HAP-1 (cell line): Measurements from ENCODE around the gene PIP5K1C.

Experiments used
- DNase-seq, 2 experiments: peaks; one replicate each; pipeline ENCODE4 v3.0.0-alpha.2; 2016 to 2020; ENCODE audit warnings: low spot score in 2 of 2
- H3K27me3 ChIP-seq: fragments of 250-450 bp; sonication (Bioruptor Pico); 2 replicates; pipeline ENCODE4 v1.5.1; 2020; ENCODE audit warnings: low read depth, mild to moderate bottlenecking, moderate library complexity
- H3K36me3 ChIP-seq: fragments of 250-450 bp; sonication (Bioruptor Pico); replicated peaks from 2 replicates; pipeline ENCODE4 v1.5.1; 2020; ENCODE audit warnings: mild to moderate bottlenecking
- H3K4me1 ChIP-seq: fragments of 250-450 bp; sonication (Bioruptor Pico); 2 replicates; pipeline ENCODE4 v1.5.1; 2020; ENCODE audit warnings: mild to moderate bottlenecking
- H3K4me3 ChIP-seq: fragments of 250-450 bp; sonication (Bioruptor Pico); 2 replicates; pipeline ENCODE4 v1.5.1; 2020; ENCODE audit warnings: mild to moderate bottlenecking, moderate library complexity
- H3K9me3 ChIP-seq: fragments of 250-450 bp; sonication (Bioruptor Pico); 2 replicates; pipeline ENCODE4 v1.5.1; 2020; ENCODE audit warnings: mild to moderate bottlenecking, moderate library complexity
- in situ Hi-C: fragments of 300-500 bp; cut with MboI; formaldehyde crosslinking; loops from 3 replicates; pipeline ENCODE4 v1.14.3; 2020; ENCODE audit warnings: low sequenced_read_pairs, inconsistent platforms, mixed read lengths

Gene PIP5K1C

DNA sequence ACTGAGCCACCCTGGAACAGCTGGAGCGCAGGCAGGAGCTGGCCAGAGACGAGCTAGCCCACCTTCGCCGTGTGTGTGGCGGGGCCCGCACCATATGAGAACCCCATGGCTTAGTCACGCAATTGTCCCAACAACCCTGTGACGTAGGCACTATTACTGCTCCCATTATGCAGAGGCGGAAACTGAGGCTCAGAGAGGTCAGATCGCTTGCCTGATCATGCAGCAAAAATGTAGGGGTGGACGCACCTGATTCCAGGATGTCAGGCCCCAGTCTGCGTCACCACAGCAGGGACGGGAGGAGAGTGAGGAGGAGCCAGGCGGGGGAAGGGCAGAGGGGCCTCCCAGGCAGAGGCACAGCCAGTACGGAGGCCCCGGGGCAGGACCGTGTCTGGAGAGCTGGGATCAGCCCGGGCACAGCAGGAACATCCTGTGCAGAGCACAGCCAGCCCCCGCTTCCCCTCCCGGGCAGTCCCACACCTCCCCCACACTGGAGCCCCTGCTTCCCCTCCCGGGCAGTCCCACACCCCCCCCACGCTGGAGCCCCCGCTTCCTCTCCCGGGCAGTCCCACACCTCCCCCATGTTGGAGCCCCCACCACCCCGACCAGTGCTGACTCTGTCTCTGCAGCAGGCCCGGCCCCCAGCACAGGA, 16.7 kb downstream of the PIP5K1C start:
- Histone ChIP-seq H3K27me3 (no peaks in the 10 kb centered on the region), H3K36me3 (no peaks in the 10 kb centered on the region), H3K4me3 (no peak overlapping the region), H3K9me3 (no peaks in the 10 kb centered on the region), H3K4me1 (no peaks in the 10 kb centered on the region)
- in situ Hi-C loops, result no loop called here
- DNase-seq, result no peak

DNA sequence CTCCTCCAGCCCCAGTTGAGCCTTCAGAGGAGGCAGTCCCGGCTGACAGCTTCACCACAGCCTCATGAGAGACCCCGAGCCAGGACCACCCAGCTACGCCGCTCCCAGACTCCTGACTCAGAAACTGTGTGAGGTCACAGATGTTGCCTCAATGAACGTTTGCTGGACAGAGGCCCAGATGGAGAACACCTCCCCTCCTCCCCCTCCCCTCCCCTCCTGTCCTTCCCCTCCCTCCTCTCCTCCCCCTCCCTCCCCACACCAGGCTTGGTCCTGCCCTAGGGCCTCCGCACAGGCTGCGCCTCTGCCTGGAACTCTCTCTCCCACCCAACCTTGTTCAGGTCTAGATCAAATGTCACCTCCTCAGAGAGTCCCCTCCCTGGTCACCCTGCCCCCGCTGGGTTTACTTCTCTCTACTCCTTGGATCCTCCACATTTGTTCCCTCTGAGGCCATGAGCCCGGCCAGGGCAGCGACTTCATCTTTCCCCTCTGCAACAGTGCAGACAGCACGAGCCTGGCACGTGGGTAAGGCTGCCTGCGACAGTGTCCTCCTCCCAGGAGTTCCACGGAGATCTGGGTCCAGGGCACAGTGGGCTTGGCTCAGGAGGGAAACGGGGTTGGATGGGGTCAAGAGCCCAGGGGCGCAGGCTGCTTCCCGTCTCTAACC, 17.4 kb downstream of the PIP5K1C start:
- H3K4me3 ChIP-seq, result no peak overlapping the region
- H3K9me3 ChIP-seq, result no peaks in the 10 kb centered on the region
- no peaks in the 10 kb centered on the region for H3K27me3 ChIP-seq
- DNase-seq, result no peak
- no peaks in the 10 kb centered on the region for H3K36me3 ChIP-seq
- in situ Hi-C loops, result no loop called here
- H3K4me1 ChIP-seq, result no peaks in the 10 kb centered on the region

DNA sequence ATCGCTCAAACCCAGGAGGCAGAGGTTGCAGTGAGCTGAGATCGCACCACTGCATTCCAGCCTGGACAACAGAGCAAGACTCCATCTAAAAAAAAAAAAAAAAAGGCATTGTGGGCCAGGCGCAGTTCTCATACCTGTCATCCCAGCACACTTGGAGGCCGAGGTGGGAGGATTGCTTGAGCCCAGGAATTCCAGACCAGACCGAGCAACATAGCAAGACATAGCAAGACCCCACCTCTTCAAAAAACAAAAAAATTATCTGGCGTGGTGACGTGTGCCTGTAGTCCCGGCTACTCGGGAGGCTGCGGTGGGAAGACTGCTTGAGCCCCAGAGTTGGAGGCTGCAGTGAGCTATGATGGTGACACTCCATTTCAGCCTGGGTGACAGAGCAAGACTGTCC, 18.0 kb downstream of the PIP5K1C start:
- H3K27me3 ChIP-seq, result no peaks in the 10 kb centered on the region

DNA sequence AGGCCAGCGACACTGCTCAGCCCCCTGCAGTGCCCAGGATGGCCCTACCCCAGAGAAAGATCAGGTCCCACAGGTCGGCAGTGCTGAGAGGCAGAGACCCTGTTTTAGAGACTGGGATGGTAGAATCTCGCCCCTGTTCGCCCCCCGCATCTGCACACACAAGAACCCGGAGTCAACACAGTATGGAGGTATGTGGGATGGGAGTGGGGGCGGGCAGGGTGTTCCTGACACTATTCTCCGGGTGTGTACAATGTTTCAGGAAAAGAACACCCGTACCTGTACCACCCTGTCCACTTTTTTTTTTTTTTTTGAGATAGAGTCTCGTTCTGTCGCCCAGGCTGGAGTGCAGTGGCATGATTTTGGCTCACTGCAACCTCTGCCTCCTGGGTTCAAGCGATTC, 19.3 kb downstream of the PIP5K1C start:
- Histone ChIP-seq H3K9me3 (no peaks in the 10 kb centered on the region), H3K4me3 (no peak overlapping the region), H3K4me1 (no peaks in the 10 kb centered on the region), H3K36me3 (no peaks in the 10 kb centered on the region), H3K27me3 (no peaks in the 10 kb centered on the region)
- no peak for DNase-seq
- in situ Hi-C loops, result no loop called here

More for the DNA sequence above, 18.0 kb downstream of the PIP5K1C start:
- H3K9me3 ChIP-seq, result no peaks in the 10 kb centered on the region
- no peaks in the 10 kb centered on the region for H3K4me1 ChIP-seq
- H3K4me3 ChIP-seq, result no peak overlapping the region
- no peaks in the 10 kb centered on the region for H3K36me3 ChIP-seq
- no peak for DNase-seq
- in situ Hi-C loops, result no loop called here

DNA sequence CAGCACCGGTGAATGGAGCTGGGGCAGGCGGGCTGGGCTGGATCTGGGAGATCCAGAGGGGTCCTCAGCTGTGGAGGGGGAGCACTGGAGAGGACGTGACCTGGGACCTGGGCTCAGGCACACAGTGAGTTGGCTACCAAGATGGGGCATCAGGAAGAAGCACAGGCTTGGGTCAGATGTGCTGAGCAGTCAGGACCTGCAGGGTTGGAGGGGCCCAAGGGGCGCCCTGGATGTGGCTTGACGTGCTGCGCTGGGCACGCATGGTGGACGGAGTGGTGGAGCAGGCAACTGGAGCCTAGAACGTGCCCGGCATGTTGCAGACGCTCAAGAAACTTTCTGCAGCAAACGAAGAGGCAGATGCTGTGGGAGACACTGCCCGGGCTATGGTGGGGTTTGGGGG, 20.7 kb downstream of the PIP5K1C start:
- H3K27me3 ChIP-seq, result no peaks in the 10 kb centered on the region
- no peaks in the 10 kb centered on the region for H3K9me3 ChIP-seq
- no peaks in the 10 kb centered on the region for H3K4me1 ChIP-seq
- in situ Hi-C loops, result no loop called here
- no peak for DNase-seq
- H3K36me3 ChIP-seq, result no peaks in the 10 kb centered on the region
- H3K4me3 ChIP-seq, result no peak overlapping the region

DNA sequence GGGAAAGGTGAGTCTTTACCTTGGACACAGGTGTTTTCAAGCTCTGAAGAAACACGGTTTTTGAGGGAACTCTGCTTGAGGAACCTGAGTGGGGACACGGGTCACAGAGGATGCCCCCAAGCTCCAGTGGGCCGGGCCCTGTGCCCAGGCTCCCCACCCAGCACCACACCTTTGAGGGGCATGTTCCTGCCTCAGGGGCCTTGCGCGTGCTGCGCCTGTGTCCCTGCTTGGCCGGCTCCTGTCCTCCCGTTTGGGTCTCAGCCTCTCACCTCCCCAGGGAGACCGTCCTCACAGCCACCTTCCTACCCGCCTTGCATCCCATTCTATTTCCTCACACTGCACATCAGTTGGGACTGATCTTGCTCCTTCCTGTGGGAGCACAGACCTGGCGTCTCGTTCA, 21.1 kb downstream of the PIP5K1C start:
- Histone ChIP-seq H3K9me3 (no peaks in the 10 kb centered on the region), H3K4me3 (no peak overlapping the region), H3K27me3 (no peaks in the 10 kb centered on the region), H3K4me1 (no peaks in the 10 kb centered on the region), H3K36me3 (no peaks in the 10 kb centered on the region)
- no peak for DNase-seq
- in situ Hi-C loops, result no loop called here

DNA sequence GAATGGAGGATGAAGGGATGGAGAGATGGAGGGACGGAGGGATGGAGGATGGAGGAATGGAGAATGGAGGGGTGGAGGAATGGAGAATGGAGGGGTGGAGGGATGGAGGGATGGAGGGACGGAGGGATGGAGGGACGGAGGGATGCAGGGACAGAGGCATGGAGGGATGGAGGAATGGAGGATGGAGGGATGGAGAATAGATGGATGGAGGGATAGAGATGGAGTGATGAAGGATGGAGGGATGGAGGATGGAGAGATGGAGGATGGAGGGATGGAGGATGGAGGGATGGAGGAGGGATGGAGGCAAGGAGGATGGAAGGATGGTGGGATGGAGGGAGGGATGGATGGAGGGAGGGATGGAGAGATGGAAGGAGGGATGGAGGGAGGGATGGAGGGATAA, 22.1 kb downstream of the PIP5K1C start:
- in situ Hi-C loops, result no loop called here
- H3K36me3 ChIP-seq, result no peaks in the 10 kb centered on the region
- DNase-seq, result no peak
- no peak overlapping the region for H3K4me3 ChIP-seq
- no peaks in the 10 kb centered on the region for H3K27me3 ChIP-seq
- H3K9me3 ChIP-seq, result no peaks in the 10 kb centered on the region
- H3K4me1 ChIP-seq, result no peaks in the 10 kb centered on the region

DNA sequence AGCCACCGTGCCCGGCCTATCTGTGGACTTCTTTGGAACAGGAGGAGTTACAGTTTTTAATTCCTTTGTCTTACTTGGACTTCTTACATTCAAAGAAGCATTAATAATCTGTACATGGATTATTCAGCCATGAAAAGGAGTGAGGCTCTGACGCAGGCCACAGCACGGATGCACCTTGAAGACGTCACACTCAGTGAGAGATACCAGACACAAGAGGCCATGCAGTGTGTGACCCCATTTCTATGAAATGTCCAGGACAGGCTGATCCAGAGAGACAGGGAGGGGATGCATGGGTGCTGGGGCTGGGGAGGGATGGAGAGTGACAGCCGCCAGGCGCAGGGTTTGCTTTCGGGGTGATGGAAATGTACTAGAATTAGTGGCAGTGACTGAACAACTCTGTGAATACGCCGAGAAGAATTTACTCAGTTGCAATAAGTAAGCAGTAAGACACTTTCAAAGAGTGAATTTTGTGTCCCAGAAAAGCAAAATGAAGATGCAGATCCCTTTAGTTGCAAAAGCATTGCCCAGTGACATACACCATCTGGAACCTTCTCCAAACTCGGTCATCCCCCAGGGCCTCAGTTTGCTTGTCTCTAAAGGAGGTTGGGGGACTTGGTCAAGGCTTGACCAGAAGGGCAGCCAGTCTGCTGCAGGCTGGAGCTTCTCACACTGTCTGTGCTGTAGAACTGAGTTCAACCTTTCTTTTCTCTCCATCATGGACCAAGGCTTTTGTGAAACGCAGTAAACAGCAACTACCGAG, 25.3 kb downstream of the PIP5K1C start:
- H3K4me3 ChIP-seq, result no peak overlapping the region
- in situ Hi-C loops, result no loop called here
- no peak for DNase-seq
- no peaks in the 10 kb centered on the region for H3K9me3 ChIP-seq
- no peaks in the 10 kb centered on the region for H3K27me3 ChIP-seq
- no peaks in the 10 kb centered on the region for H3K4me1 ChIP-seq
- no peaks in the 10 kb centered on the region for H3K36me3 ChIP-seq

DNA sequence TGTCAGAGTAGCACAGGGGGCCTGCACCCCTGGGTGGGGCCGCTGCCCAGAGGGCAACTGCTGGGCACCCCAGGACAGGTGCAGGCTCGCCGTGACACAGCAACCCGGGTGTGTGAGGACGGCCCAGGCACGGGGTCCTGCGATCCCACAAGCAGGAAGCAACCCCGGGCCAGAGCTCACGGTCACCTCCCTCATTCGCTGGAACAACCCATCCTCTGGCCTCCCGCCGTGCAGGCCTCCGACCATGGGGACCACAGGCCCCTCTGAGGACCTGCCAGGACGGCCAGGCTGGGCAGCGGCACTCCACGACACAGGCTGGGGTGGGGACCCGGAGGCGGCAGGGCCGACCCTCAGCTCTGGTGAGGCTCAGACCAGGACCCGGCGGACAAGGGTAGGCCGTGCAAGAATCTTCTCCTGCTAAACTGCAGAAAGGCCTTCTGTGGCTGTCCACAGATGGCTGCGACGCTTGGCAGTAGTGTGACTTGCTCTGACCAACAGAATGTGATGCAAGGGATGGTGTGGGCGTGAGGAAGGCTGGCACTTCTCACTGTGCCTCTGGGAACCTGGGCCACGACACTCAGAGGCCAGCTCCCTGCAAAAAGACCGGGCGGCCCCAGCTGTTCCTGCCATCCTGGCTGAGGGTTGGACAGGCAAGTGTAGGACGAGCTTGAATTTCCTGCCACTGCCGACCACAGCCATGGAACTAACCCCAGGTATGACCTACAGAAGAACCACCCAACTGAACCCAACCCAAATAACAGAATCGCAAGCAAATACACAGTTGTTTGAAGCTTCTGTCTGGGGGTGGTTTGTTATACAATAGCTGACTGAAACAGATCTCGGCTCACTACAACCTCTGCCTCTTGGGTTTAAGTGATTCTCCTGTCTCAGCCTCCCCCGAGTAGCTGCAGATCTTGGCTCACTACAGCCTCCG, 26.5 kb downstream of the PIP5K1C start:
- H3K4me3 ChIP-seq, result no peak overlapping the region
- no peaks in the 10 kb centered on the region for H3K27me3 ChIP-seq
- no peaks in the 10 kb centered on the region for H3K9me3 ChIP-seq
- in situ Hi-C loops, result no loop called here
- H3K4me1 ChIP-seq, result no peaks in the 10 kb centered on the region
- DNase-seq, result no peak
- no peaks in the 10 kb centered on the region for H3K36me3 ChIP-seq

DNA sequence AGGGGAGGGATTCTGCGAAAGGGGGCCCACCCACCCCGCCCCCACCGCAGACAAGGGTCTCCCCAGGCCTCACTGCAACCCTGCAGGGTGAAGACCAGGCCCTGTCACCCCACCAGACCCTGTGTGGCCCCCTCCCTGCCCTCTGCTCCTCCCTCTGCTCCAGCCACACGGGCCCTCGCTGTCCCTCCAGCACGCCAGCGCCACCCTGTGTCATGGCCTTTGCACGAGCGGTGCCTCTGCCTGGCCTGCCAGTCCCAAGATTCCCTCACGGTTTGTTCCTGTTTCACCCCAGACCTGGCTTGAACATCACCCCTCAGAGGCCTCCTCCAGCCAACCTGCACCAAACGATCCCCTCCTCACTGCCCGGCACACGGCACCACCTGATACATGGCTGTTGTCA, 27.3 kb downstream of the PIP5K1C start:
- Histone ChIP-seq H3K4me1 (no peaks in the 10 kb centered on the region), H3K36me3 (no peaks in the 10 kb centered on the region), H3K9me3 (no peaks in the 10 kb centered on the region), H3K4me3 (no peak overlapping the region), H3K27me3 (no peaks in the 10 kb centered on the region)
- no peak for DNase-seq
- in situ Hi-C loops, result no loop called here

DNA sequence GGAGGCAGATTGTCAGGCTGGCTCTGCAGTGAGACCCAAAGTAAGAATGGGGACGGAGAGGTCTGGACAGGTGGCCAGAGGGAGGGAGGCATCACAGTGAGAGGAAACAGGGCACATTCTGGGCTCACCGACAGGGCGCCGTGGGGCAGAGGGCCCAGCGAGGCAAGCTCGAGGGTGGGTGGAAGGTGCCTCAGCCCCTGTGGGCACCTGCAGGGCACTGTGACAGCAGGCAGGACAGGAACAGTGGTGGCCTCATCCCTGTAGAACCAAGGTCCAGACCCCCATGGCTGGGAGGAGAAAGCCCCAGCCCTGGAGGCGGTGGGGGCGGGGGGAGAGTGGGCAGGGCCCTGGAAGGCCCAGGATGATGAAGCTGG, 27.7 kb downstream of the PIP5K1C start:
- in situ Hi-C loops, result no loop called here
- H3K4me1 ChIP-seq, result no peaks in the 10 kb centered on the region
- no peaks in the 10 kb centered on the region for H3K9me3 ChIP-seq
- no peaks in the 10 kb centered on the region for H3K36me3 ChIP-seq
- no peak for DNase-seq
- no peaks in the 10 kb centered on the region for H3K27me3 ChIP-seq
- H3K4me3 ChIP-seq, result no peak overlapping the region

DNA sequence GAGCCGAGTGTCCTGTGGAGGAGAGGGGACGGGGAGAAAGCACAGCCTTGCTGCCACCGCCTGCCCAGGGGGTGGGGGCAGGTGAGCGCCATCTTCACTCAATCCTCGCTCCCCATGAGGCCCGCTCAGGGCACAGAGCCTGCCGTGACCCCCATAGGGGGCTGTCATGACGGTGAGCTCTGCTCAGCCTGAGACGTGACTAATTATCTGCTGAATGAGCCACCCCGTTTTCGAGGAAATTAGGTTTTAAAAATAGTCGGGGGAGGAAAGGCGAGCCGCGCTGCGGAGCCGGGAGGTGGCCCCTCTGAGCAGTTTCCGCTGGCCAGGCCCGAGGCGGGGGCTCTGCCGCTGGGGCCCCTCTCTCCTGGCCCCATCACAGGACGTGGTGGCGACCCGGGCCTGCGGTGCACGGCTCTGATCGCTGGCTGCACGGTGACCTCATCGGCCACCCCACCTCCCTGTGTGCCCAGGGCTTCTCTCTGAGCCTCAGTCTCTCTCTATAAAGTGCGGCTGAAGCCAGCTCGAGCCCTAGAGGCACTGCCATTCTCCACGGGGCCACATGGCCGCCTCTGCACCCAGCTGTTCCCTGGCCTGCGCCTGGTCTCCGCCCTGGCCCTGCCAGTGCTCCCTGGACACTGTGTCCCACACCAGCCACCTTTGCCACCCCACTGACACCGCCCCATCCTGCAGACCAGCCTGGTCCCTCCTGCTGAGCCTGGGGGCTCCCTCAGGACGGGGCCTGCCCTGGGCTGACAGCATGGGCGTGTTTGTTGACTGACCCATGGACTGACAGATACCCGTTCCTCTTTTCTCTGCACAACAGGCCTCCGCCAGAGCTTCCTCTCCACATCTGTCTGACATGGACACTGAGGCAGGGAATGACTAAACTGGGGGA, 28.3 kb downstream of the PIP5K1C start:
- Histone ChIP-seq H3K4me1 (no peaks in the 10 kb centered on the region), H3K27me3 (no peaks in the 10 kb centered on the region), H3K4me3 (no peak overlapping the region), H3K9me3 (no peaks in the 10 kb centered on the region), H3K36me3 (no peaks in the 10 kb centered on the region)
- in situ Hi-C loops, result no loop called here
- no peak for DNase-seq
